Stimulated activated CD8-positive, alpha-beta memory T cell treated with anti-CD3 and anti-CD28 coated beads, Interleukin-4, amount 100 ng/mL, for 4 hours (primary cell): ENCODE data around the gene C2orf42.
"Not testable (repeated sequence)": the region's sequence is repeated elsewhere in the genome, so short reads cannot be mapped to it uniquely, and the experiment has no call there.

ENCODE experiments used
- DNase-seq, 2 donors: peaks; one replicate each; pipeline ENCODE4 v3.0.0-alpha.2; 2020; ENCODE audit warnings: low read depth in 2 of 2, low spot score in 1 of 2

Gene C2orf42

GRCh38 chr2:70104231-70105111 lies 86.3 kb downstream of the C2orf42 start:
- DNase-seq, result no peak

- no peak for DNase-seq
Measured at GRCh38 chr2:70103531-70104061, 87.2 kb downstream of the C2orf42 start.

GRCh38 chr2:70102323-70102905 lies 88.4 kb downstream of the C2orf42 start:
- not testable (repeated sequence) for DNase-seq

DNA sequence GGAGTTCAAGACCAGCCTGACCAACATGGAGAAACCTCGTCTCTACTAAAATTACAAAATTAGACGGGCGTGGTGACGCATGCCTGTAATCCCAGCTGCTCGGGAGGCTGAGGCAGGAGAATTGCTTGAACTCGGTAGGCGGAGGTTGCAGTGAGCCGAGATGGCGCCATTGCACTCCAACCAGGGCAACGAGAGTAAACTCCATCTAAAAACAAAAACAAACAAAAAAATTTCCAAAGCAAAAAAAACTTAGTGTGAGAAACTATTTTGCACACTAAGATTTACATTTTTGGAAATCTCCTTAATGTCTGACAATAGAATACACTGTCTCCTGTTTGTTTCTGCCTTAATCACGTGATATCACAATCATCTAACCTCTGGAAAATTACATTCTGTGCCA lies 89.1 kb downstream of the C2orf42 start:
- DNase-seq, result not testable (repeated sequence)

DNA sequence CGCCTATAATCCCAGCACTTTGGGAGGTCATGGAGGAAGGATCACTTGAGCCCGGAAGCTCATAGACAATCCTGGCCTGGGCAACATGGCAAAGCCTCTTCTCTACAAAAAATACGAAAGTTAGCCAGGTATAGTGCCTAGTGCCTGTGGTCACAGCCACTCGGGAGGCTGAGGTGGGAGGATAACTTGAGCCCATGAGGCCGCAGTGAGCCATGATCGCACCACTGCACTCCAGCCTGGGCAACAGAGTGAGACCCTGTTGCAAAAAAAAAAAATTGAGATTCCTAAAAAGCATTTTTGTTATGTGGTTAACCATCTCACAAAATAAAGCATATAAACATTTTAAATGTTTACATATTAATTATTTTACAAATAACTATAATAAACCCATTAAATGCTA lies 89.6 kb downstream of the C2orf42 start:
- DNase-seq, result no peak
